Thymus (tissue), 11 donors: Measurements from ENCODE around the gene RABL6. TPM values are rescaled to one million over a fixed set of nuclear protein-coding genes. Genes with fewer than 3 reads are reported as not detected.

Experiments
- DNase-seq, 9 donors: peaks; one replicate each; pipeline ENCODE4 v3.0.0-alpha.2; 2013; ENCODE audit warnings: low spot score in 9 of 9, low read depth in 6 of 9, missing footprints in 1 of 9
- H3K27ac ChIP-seq, 2 donors: one replicate each; pipeline ENCODE4 v1.5.1; 2013; ENCODE audit warnings: control low read depth in 1 of 2, low read depth in 1 of 2, low read length in 1 of 2, mild to moderate bottlenecking in 1 of 2, moderate library complexity in 1 of 2
- H3K27me3 ChIP-seq, 2 donors: one replicate each; pipeline ENCODE4 v1.5.1; 2013; ENCODE audit warnings: low read length in 1 of 2; ENCODE audit not compliant: control insufficient read depth in 2 of 2, insufficient read depth in 1 of 2
- H3K36me3 ChIP-seq, 2 donors: one replicate each; pipeline ENCODE4 v1.5.1; 2013; ENCODE audit warnings: low read length in 1 of 2, mild to moderate bottlenecking in 1 of 2, moderate library complexity in 1 of 2; ENCODE audit not compliant: control insufficient read depth in 2 of 2, insufficient read depth in 2 of 2
- H3K4me1 ChIP-seq, 2 donors: one replicate each; pipeline ENCODE4 v1.5.1; 2013; ENCODE audit warnings: low read length in 2 of 2; ENCODE audit not compliant: control insufficient read depth in 2 of 2, insufficient read depth in 2 of 2
- H3K4me3 ChIP-seq, 2 donors: one replicate each; pipeline ENCODE4 v1.5.1; 2013; ENCODE audit warnings: low read length in 2 of 2, control low read depth in 1 of 2, mild to moderate bottlenecking in 1 of 2
- H3K9me3 ChIP-seq, 2 donors: one replicate each; pipeline ENCODE4 v1.5.1; 2013; ENCODE audit warnings: low read length in 1 of 2, mild to moderate bottlenecking in 1 of 2; ENCODE audit not compliant: control insufficient read depth in 2 of 2, insufficient read depth in 1 of 2
- WGBS: extraction: QIAGEN DNeasy Blood & Tissue Kit; methylation state at CpG from one replicate; pipeline ENCODE4 v1.1.7; 2013; 5-methylcytosine and 5-hydroxymethylcytosine counted together
- polyA plus RNA-seq: library from polyadenylated mRNA; stranded (reverse); fragments of 200-250 nt; gene quantifications from one replicate; pipeline ENCODE4 v1.2.3, GENCODE V29; 2013
- total RNA-seq: library from RNA; stranded (reverse); fragments of 120-200 nt; gene quantifications from one replicate; pipeline ENCODE4 v1.2.4, GENCODE V29; 2013
- donor health status: healthy.

RABL6 gene
- total and polyA plus RNA-seq, 2 donors = 43.4 to 55.1 TPM

DNA sequence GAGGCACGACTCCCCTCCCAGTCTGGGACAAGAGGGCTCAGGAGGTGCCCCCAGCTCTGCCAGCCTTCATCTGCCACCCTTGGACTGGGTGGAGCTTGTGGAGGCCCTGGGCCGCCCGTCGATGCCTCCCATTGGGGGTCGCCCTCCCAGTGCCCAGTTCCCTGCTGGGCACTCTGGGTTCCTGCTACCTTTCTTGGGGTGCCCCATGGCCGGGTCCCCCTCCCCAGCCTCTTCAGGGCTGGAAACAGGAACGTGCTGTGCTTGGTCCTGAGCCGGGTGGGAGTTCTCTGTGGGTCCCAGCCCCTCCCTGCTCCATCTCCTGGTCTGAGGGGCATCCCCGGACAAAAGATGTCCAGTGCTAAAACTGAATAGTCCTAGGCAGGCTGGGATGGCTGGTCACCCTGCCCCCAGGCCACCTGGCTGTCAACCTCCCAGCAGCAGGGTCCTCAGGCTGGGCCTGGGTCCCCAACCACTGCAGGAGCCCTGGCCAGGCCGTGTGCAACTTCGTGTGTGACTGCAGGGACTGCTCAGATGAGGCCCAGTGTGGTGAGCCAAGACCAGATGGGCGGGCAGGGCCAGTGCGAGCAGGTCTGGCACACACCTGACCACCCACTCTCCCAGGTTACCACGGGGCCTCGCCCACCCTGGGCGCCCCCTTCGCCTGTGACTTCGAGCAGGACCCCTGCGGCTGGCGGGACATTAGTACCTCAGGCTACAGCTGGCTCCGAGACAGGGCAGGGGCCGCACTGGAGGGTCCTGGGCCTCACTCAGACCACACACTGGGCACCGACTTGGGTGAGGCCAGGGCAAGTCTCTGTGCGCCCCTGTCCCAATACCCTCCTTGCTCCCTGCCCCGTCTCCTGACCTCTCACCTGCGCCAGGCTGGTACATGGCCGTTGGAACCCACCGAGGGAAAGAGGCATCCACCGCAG is 45.2 kb downstream of the RABL6 start:
- H3K27ac ChIP-seq = no peak overlapping the region
- 96% methylated on average over 29 of the region's 29 CpGs for WGBS

DNA sequence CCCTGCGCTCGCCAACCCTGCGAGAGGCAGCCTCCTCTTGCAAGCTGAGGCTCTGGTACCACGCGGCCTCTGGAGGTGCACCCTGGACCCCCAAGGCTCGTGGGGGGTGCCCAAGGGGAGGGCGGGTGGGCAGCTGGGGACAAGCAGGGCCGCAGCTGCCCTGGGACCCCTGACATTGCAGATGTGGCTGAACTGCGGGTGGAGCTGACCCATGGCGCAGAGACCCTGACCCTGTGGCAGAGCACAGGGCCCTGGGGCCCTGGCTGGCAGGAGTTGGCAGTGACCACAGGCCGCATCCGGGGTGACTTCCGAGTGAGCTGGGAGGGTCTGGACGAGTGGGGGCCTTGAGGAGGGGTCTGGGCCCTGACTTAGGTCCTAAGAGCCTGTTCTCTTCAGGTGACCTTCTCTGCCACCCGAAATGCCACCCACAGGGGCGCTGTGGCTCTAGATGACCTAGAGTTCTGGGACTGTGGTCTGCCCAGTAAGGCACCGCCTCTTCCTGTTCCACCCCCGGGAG is 45.9 kb downstream of the RABL6 start:
- DNase-seq = no peak

More for the DNA sequence above, 45.2 kb downstream of the RABL6 start:
- DNase-seq = no peak
- Histone ChIP-seq H3K36me3 (peaks cover 0 to 5% of the 10 kb centered on the region in 2 donors), H3K4me3 (no peak overlapping the region), H3K9me3 (peaks cover 0 to 3% of the 10 kb centered on the region in 2 donors), H3K4me1 (peaks cover 4 to 14% of the 10 kb centered on the region in 2 donors), H3K27me3 (peaks cover 7 to 16% of the 10 kb centered on the region in 2 donors)

GRCh38 chr9:136854113-136854841 is 46.5 kb downstream of the RABL6 start:
- Histone ChIP-seq H3K4me3 (no peak overlapping the region), H3K4me1 (peaks cover 3 to 9% of the 10 kb centered on the region in 2 donors), H3K27ac (no peak overlapping the region), H3K36me3 (peaks cover 0 to 9% of the 10 kb centered on the region in 2 donors), H3K9me3 (peaks cover 0 to 3% of the 10 kb centered on the region in 2 donors), H3K27me3 (peaks cover 0 to 5% of the 10 kb centered on the region in 2 donors)
- no peak for DNase-seq
- 90% methylated on average over 30 of the region's 30 CpGs for WGBS

More for the DNA sequence above, 45.9 kb downstream of the RABL6 start:
- Histone ChIP-seq H3K27ac (no peak overlapping the region), H3K4me3 (no peak overlapping the region), H3K4me1 (peaks cover 3 to 9% of the 10 kb centered on the region in 2 donors), H3K36me3 (peaks cover 0 to 7% of the 10 kb centered on the region in 2 donors), H3K9me3 (peaks cover 0 to 3% of the 10 kb centered on the region in 2 donors), H3K27me3 (peaks cover 0 to 9% of the 10 kb centered on the region in 2 donors)
- 90% methylated on average over 18 of the region's 18 CpGs for WGBS

DNA sequence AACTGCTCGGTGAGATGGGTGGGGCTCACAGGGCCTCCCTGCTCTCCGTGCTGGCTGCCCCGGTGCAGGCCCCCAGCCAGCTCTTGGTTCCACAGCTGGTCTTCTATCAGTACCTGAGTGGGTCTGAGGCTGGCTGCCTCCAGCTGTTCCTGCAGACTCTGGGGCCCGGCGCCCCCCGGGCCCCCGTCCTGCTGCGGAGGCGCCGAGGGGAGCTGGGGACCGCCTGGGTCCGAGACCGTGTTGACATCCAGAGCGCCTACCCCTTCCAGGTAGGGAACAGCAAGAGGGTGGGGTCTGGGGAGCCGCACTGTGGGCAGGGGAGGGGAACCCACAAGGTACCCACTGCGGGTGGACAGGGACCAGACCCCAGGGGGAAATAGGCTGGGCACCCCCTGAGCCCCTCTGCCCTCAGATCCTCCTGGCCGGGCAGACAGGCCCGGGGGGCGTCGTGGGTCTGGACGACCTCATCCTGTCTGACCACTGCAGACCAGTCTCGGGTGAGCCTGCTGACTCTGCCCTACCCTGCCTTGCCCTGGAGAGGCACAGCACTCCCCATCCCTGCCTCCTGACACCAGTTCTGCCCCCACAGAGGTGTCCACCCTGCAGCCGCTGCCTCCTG is 47.2 kb downstream of the RABL6 start:
- no peak overlapping the region for H3K4me3 ChIP-seq
- DNase-seq = no peak
- H3K27me3 ChIP-seq = peaks cover 0 to 2% of the 10 kb centered on the region in 2 donors
- peaks cover 0 to 9% of the 10 kb centered on the region in 2 donors for H3K36me3 ChIP-seq
- WGBS = 93% methylated on average over 23 of the region's 23 CpGs
- no peaks in the 10 kb centered on the region for H3K9me3 ChIP-seq
- no peak overlapping the region for H3K27ac ChIP-seq
- H3K4me1 ChIP-seq = peaks cover under 1 to 5% of the 10 kb centered on the region in 2 donors

DNA sequence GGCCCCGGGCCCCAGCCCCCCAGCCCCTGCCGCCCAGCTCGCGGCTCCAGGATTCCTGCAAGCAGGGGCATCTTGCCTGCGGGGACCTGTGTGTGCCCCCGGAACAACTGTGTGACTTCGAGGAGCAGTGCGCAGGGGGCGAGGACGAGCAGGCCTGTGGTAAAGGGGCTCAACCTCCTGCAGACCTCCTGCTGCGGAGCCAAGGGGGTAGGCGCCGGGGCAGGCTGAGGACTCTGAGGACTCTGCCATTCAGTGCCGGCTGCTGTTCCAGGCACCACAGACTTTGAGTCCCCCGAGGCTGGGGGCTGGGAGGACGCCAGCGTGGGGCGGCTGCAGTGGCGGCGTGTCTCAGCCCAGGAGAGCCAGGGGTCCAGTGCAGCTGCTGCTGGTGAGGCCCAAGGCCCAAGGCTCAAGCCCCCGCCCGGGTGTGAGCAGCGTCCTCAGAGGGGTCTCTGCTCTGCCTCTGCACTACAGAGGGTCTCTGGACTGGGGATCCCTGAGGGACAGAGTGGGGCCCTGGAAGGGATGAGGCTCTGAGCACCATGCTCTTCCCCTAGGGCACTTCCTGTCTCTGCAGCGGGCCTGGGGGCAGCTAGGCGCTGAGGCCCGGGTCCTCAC is 47.8 kb downstream of the RABL6 start:
- 90% methylated on average over 26 of the region's 26 CpGs for WGBS
- peaks cover under 1 to 10% of the 10 kb centered on the region in 2 donors for H3K36me3 ChIP-seq
- H3K27ac ChIP-seq = no peak overlapping the region
- H3K4me1 ChIP-seq = no peaks in the 10 kb centered on the region
- H3K27me3 ChIP-seq = no peaks in the 10 kb centered on the region
- no peaks in the 10 kb centered on the region for H3K9me3 ChIP-seq
- no peak overlapping the region for H3K4me3 ChIP-seq
- no peak for DNase-seq

GRCh38 chr9:136856079-136856476 is 48.3 kb downstream of the RABL6 start:
- WGBS = 91% methylated on average over 15 of the region's 15 CpGs
- no peaks in the 10 kb centered on the region for H3K9me3 ChIP-seq
- no peak overlapping the region for H3K4me3 ChIP-seq
- no peak for DNase-seq
- H3K27ac ChIP-seq = no peak overlapping the region
- no peaks in the 10 kb centered on the region for H3K27me3 ChIP-seq
- no peaks in the 10 kb centered on the region for H3K4me1 ChIP-seq
- H3K36me3 ChIP-seq = peaks cover 6 to 10% of the 10 kb centered on the region in 2 donors

DNA sequence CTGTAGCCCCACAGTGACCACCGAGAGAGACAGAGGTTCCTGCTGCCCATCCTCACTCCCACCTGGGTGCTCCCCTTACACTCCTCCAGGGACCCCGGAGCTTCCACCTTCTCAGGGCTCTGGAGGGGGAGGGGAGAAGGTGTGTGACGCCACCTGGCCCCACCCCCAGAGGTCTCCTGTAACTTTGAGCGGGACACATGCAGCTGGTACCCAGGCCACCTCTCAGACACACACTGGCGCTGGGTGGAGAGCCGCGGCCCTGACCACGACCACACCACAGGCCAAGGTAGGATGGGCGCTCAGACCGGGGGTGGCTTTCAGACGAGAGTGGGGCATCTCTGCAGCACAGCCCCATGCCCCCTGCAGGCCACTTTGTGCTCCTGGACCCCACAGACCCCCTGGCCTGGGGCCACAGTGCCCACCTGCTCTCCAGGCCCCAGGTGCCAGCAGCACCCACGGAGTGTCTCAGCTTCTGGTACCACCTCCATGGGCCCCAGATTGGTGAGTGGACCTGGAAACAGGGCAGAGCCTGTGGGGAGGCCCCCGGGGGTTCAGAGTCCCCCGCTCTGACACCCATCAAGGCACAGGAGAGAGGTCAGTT is 48.9 kb downstream of the RABL6 start:
- Histone ChIP-seq H3K36me3 (peaks cover 12 to 16% of the 10 kb centered on the region in 2 donors), H3K4me1 (no peaks in the 10 kb centered on the region), H3K27me3 (no peaks in the 10 kb centered on the region), H3K4me3 (no peak overlapping the region), H3K27ac (no peak overlapping the region), H3K9me3 (no peaks in the 10 kb centered on the region)
- DNase-seq = no peak
- 86% methylated on average over 14 of the region's 14 CpGs for WGBS

GRCh38 chr9:136857166-136857565 is 49.4 kb downstream of the RABL6 start:
- 96% methylated on average over 19 of the region's 19 CpGs for WGBS
- Histone ChIP-seq H3K27ac (no peak overlapping the region), H3K4me1 (no peaks in the 10 kb centered on the region), H3K36me3 (peaks cover 15 to 21% of the 10 kb centered on the region in 2 donors), H3K4me3 (no peak overlapping the region), H3K9me3 (no peaks in the 10 kb centered on the region), H3K27me3 (no peaks in the 10 kb centered on the region)
- no peak for DNase-seq
